Esophagus (tissue), 2 donors: ENCODE results near the gene RGMA. TPM values are rescaled to one million over a fixed set of nuclear protein-coding genes. Genes with fewer than 3 reads are reported as not detected.

ENCODE experiments used
- H3K27ac ChIP-seq, 2 donors: one replicate each; pipeline ENCODE4 v1.5.1; 2013; ENCODE audit warnings: low read depth in 2 of 2, mild to moderate bottlenecking in 2 of 2, inconsistent platforms in 1 of 2, low read length in 1 of 2, moderate library complexity in 1 of 2
- H3K27me3 ChIP-seq, 2 donors: one replicate each; pipeline ENCODE4 v1.6.1; 2013; ENCODE audit warnings: low read length in 2 of 2, control low read depth in 1 of 2, mild to moderate bottlenecking in 1 of 2; ENCODE audit not compliant: insufficient read depth in 2 of 2, control insufficient read depth in 1 of 2
- H3K36me3 ChIP-seq, 2 donors: one replicate each; pipeline ENCODE4 v1.6.1; 2013; ENCODE audit warnings: low read length in 1 of 2; ENCODE audit not compliant: control insufficient read depth in 2 of 2, insufficient read depth in 2 of 2
- H3K4me1 ChIP-seq, 2 donors: one replicate each; pipeline ENCODE4 v1.6.1; 2013; ENCODE audit warnings: low read length in 1 of 2; ENCODE audit not compliant: control insufficient read depth in 2 of 2, insufficient read depth in 2 of 2
- H3K4me3 ChIP-seq, 2 donors: one replicate each; pipeline ENCODE4 v1.5.1; 2013; ENCODE audit warnings: low read length in 2 of 2, mild to moderate bottlenecking in 2 of 2, low read depth in 1 of 2, moderate library complexity in 1 of 2
- H3K9me3 ChIP-seq, 2 donors: one replicate each; pipeline ENCODE4 v1.6.1; 2013; ENCODE audit warnings: mild to moderate bottlenecking in 2 of 2, low read depth in 1 of 2, low read length in 1 of 2, moderate library complexity in 1 of 2; ENCODE audit not compliant: control insufficient read depth in 2 of 2, insufficient read depth in 1 of 2
- WGBS, 2 donors: extraction: QIAGEN DNeasy Blood & Tissue Kit; methylation state at CpG; one replicate each; pipeline ENCODE4 v1.1.7; 2013; 5-methylcytosine and 5-hydroxymethylcytosine counted together
- polyA plus RNA-seq, 2 donors: library from polyadenylated mRNA; stranded (reverse); fragments of 200-250 nt; gene quantifications; one replicate each; pipeline ENCODE4 v1.2.3, GENCODE V29; 2013
- donor health status: healthy with polysubstance abuse.
- donor health status: Bipolar disorder and iron deficiency.

RGMA gene
- polyA plus RNA-seq, 2 donors: 27.7 to 30.9 TPM

DNA sequence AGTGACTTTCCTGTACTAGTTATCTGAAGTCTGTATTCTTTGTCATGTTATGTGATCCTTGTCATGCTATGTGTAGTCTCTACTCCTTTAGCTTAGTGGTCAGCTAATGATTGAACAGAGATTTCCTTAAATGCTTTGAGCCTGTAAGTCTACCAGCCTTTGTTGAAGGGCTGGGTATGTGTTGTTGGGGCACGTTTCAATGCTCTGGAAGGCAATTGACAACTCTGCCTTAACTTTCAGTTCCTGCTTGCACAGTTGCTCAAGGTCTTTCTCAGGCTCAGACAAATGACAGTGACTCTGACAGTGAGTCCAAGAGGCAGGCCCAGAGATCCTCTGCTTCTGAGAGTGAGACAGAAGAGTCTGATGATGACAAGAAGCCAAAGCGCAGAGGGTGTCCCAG is 99.5 kb downstream of the RGMA start:
- Histone ChIP-seq H3K27me3 (no peaks in the 10 kb centered on the region), H3K27ac (no peak overlapping the region), H3K36me3 (peaks cover 17 to 22% of the 10 kb centered on the region in 2 donors), H3K4me1 (no peaks in the 10 kb centered on the region), H3K9me3 (no peaks in the 10 kb centered on the region), H3K4me3 (no peak overlapping the region)
- WGBS, 2 donors: 70 to 76% methylated on average over 2 of the region's 2 CpGs

Other genes with a start within 250 kb of the RGMA start
- gene CHD2, start 188.9 kb downstream of the RGMA start, polyA plus RNA-seq: 10 to 100 TPM; 25.8 to 32.8 TPM